Liver (tissue), 3 donors: ENCODE data around the gene ZNF577.

Source experiments
- FOXA1 ChIP-seq: IDR thresholded peaks from 2 replicates; pipeline ENCODE4 v1.6.1; 2016; ENCODE audit warnings: antibody characterized with exemption
- HNF4A ChIP-seq, 2 donors: conservative IDR thresholded peaks; 2 replicates each; pipeline ENCODE4 v1.6.1; 2016; ENCODE audit warnings: antibody characterized with exemption in 2 of 2, mild to moderate bottlenecking in 2 of 2
- JUND ChIP-seq, 2 donors: IDR thresholded peaks; 2 replicates each; pipeline ENCODE4 v1.6.1; 2016; ENCODE audit warnings: antibody characterized with exemption in 2 of 2
- NR2F2 ChIP-seq: IDR thresholded peaks from 2 replicates; pipeline ENCODE4 v1.6.1; 2016; ENCODE audit warnings: antibody characterized with exemption
- RAD21 ChIP-seq, 2 donors: IDR thresholded peaks; 2 replicates each; pipeline ENCODE4 v1.6.1; 2016; ENCODE audit warnings: antibody characterized with exemption in 2 of 2, mild to moderate bottlenecking in 2 of 2
- SP1 ChIP-seq: IDR thresholded peaks from 2 replicates; pipeline ENCODE4 v1.6.1; 2018; ENCODE audit warnings: antibody characterized with exemption, mild to moderate bottlenecking
- TAF1 ChIP-seq: conservative IDR thresholded peaks from 2 replicates; pipeline ENCODE4 v1.6.1; 2016; ENCODE audit warnings: antibody characterized with exemption, mild to moderate bottlenecking
- YY1 ChIP-seq: IDR thresholded peaks from 2 replicates; pipeline ENCODE4 v1.6.1; 2016; ENCODE audit warnings: antibody characterized with exemption, mild to moderate bottlenecking
- TF ChIP-seq, protein P1 (sequence below): fragments of 150-350 bp; IDR thresholded peaks from 2 replicates; pipeline ENCODE4 v1.5.1; 2017; ENCODE audit warnings: improper control_type of control experiment, low read depth, low read length; ENCODE audit not compliant: missing input control
- TF ChIP-seq, protein P2 (sequence below): IDR thresholded peaks from 2 replicates; pipeline ENCODE4 v1.6.1; 2016; ENCODE audit warnings: antibody characterized with exemption
- TF ChIP-seq, protein P3 (sequence below): IDR thresholded peaks from 2 replicates; pipeline ENCODE4 v1.6.1; 2016; ENCODE audit warnings: antibody characterized with exemption
- TF ChIP-seq, protein P4 (sequence below): IDR thresholded peaks from 2 replicates; pipeline ENCODE4 v1.6.1; 2016; ENCODE audit warnings: antibody characterized with exemption
- donor health status: healthy.
- donor health status: healthy.

DNA sequence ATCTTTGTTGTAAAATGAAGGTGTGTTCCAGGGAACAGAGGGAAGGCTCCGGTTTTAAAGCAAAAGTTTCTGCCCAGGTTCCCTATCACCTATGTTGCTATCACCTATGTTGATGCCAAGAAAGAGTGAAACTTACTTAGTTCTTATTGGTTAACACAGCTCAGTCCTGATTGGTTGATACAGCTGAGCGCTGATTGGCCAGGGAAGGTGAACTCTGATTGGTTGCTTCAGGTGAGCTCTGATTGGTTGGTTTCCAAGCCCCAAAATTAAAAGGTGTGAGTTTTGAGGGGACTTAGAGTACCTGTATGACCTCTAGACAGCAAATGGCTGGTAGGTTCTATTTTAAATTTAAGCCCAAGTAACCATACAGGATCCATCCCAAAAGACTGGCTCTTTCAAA is 50.6 kb downstream of the ZNF577 start:
- TF ChIP-seq, protein P1, sequence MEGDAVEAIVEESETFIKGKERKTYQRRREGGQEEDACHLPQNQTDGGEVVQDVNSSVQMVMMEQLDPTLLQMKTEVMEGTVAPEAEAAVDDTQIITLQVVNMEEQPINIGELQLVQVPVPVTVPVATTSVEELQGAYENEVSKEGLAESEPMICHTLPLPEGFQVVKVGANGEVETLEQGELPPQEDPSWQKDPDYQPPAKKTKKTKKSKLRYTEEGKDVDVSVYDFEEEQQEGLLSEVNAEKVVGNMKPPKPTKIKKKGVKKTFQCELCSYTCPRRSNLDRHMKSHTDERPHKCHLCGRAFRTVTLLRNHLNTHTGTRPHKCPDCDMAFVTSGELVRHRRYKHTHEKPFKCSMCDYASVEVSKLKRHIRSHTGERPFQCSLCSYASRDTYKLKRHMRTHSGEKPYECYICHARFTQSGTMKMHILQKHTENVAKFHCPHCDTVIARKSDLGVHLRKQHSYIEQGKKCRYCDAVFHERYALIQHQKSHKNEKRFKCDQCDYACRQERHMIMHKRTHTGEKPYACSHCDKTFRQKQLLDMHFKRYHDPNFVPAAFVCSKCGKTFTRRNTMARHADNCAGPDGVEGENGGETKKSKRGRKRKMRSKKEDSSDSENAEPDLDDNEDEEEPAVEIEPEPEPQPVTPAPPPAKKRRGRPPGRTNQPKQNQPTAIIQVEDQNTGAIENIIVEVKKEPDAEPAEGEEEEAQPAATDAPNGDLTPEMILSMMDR, result no peak
- TF ChIP-seq HNF4A (conservative IDR thresholded peaks at IDR 0.05) (no peak), TAF1 (no peak), FOXA1 (no peak), JUND (IDR thresholded peaks at IDR 0.05) (no peak), YY1 (no peak), SP1 (no peak), RAD21 (IDR thresholded peaks at IDR 0.05) (no peak), NR2F2 (no peak)
- TF ChIP-seq, protein P2, sequence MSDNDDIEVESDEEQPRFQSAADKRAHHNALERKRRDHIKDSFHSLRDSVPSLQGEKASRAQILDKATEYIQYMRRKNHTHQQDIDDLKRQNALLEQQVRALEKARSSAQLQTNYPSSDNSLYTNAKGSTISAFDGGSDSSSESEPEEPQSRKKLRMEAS, result no peak
- TF ChIP-seq, protein P3, sequence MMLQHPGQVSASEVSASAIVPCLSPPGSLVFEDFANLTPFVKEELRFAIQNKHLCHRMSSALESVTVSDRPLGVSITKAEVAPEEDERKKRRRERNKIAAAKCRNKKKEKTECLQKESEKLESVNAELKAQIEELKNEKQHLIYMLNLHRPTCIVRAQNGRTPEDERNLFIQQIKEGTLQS, result no peak
- TF ChIP-seq, protein P4, sequence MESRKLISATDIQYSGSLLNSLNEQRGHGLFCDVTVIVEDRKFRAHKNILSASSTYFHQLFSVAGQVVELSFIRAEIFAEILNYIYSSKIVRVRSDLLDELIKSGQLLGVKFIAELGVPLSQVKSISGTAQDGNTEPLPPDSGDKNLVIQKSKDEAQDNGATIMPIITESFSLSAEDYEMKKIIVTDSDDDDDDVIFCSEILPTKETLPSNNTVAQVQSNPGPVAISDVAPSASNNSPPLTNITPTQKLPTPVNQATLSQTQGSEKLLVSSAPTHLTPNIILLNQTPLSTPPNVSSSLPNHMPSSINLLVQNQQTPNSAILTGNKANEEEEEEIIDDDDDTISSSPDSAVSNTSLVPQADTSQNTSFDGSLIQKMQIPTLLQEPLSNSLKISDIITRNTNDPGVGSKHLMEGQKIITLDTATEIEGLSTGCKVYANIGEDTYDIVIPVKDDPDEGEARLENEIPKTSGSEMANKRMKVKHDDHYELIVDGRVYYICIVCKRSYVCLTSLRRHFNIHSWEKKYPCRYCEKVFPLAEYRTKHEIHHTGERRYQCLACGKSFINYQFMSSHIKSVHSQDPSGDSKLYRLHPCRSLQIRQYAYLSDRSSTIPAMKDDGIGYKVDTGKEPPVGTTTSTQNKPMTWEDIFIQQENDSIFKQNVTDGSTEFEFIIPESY, result no peak
